KOPT-K1 (cell line): Measurements from ENCODE around the gene RCE1.

Experiments
- H3K27ac ChIP-seq: fragments of 200-600 bp; sonication (generic); 2 replicates; pipeline ENCODE4 v1.5.1; 2016; ENCODE audit warnings: antibody characterized with exemption, mild to moderate bottlenecking, low read depth, low read length; ENCODE audit not compliant: poor library complexity, severe bottlenecking
- H3K36me3 ChIP-seq: fragments of 200-600 bp; sonication (generic); 2 replicates; pipeline ENCODE4 v1.5.1; 2017; ENCODE audit warnings: antibody characterized with exemption, mild to moderate bottlenecking, low read length, moderate library complexity; ENCODE audit not compliant: insufficient read depth
- H3K9me3 ChIP-seq: fragments of 200-600 bp; sonication (generic); 2 replicates; pipeline ENCODE4 v1.5.1; 2017; ENCODE audit warnings: antibody characterized with exemption, low read length, mild to moderate bottlenecking; ENCODE audit not compliant: insufficient read depth, poor library complexity, severe bottlenecking

Gene RCE1

GRCh38 chr11:66858939-66859685, 15.9 kb downstream of the RCE1 start:
- peaks cover 19% of the 10 kb centered on the region for H3K36me3 ChIP-seq
- H3K9me3 ChIP-seq: no peaks in the 10 kb centered on the region
- no peak overlapping the region for H3K27ac ChIP-seq

DNA sequence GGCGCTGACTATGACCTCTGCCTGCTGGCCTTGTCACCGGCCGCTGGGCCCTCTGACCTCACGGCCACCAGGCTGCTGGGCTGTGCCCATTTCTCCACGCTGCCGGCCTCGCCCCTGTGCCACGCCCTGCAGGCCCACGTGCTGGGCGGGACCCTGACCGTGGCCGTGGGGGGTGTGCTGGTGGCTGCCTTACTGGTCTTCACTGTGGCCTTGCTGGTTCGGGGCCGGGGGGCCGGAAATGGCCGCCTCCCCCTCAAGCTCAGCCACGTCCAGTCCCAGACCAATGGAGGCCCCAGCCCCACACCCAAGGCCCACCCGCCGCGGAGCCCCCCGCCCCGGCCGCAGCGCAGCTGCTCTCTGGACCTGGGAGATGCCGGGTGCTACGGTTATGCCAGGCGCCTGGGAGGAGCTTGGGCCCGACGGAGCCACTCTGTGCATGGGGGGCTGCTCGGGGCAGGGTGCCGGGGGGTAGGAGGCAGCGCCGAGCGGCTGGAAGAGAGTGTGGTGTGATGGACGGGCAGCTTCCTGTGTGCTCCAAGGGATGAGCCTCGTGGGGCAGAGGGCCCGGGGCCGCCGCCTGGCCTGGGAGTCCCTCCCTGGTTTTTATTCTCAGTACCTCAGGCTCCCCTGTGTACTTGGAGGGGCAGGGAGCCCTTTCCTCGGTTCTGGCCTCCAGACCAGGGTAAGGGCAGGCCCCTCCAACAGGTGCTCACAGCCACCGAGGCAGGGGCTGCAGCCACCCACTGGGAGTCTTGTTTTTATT, 16.6 kb downstream of the RCE1 start:
- Histone ChIP-seq H3K36me3 (peaks cover 19% of the 10 kb centered on the region), H3K27ac (no peak overlapping the region)

GRCh38 chr11:66860449-66860831, 17.2 kb downstream of the RCE1 start:
- peaks cover 19% of the 10 kb centered on the region for H3K36me3 ChIP-seq
- H3K9me3 ChIP-seq: no peaks in the 10 kb centered on the region
- H3K27ac ChIP-seq: no peak overlapping the region

More for the DNA sequence above, 16.6 kb downstream of the RCE1 start:
- H3K9me3 ChIP-seq: no peaks in the 10 kb centered on the region

GRCh38 chr11:66861038-66861773, 18.0 kb downstream of the RCE1 start:
- H3K27ac ChIP-seq: no peak overlapping the region
- H3K36me3 ChIP-seq: peaks cover 19% of the 10 kb centered on the region
- H3K9me3 ChIP-seq: no peaks in the 10 kb centered on the region

- Histone ChIP-seq H3K27ac (no peak overlapping the region), H3K9me3 (no peaks in the 10 kb centered on the region), H3K36me3 (peaks cover 19% of the 10 kb centered on the region)
Observed at GRCh38 chr11:66861774-66862558, 18.7 kb downstream of the RCE1 start.

DNA sequence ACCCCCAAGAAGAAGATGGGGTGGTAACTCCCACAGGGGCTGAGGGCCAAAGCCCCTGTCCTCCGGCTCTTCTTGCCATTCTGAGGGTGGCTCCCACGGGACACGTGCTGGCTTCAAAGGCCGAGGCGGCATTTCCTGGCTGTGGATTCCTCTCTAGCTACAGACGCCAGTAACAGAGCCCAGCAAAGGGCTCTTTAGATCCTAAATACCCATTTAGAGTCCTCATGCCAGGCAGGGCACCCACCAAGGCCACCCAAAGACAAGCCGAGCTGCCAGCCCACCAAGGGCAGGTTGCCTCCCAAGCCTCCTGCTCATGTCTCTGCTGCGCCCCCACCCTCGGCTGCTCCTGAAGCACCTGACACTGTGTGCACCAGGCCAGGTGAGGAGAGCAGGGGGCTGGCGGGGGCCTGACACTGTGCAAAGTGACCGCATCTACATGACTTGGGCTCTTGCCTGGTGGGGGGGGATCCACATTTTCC, 19.4 kb downstream of the RCE1 start:
- peaks cover 19% of the 10 kb centered on the region for H3K36me3 ChIP-seq
- no peak overlapping the region for H3K27ac ChIP-seq
- no peaks in the 10 kb centered on the region for H3K9me3 ChIP-seq

DNA sequence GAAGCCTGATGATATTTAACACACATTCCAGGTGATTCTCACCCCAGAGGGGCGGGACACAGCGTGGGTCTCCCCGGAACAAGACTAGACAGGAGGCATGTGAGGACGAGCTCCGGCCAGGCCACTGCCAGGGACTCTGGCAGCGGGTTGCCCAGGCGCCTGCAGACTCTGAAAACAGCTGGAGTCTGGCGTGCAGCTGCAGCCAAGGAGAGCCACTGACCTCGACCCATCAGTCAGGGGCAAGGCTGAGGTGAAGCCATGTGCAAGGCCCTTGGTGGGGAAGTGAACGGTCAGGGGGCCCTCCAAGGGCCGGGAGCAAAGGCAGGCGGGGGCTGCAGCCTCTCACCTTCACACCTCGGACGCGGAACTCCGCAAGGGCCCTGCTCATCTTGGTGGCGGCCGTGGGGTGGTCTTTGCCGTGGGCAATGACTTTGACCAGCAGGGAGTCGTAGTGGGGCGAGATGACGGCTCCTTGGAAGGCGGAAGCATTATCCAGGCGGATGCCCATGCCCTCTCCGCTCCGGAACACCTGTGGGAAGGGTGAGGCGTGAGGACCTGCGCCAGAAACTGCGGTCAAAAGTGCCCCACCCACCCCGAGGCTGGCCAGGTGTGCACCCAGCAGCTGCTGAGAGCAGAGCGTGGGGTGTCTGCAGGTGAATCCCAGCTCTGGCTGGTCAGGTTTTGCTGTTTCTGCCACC, 20.3 kb downstream of the RCE1 start:
- H3K36me3 ChIP-seq: peaks cover 19% of the 10 kb centered on the region
- H3K9me3 ChIP-seq: no peaks in the 10 kb centered on the region
- no peak overlapping the region for H3K27ac ChIP-seq

- Histone ChIP-seq H3K27ac (no peak overlapping the region), H3K9me3 (no peaks in the 10 kb centered on the region), H3K36me3 (peaks cover 12% of the 10 kb centered on the region)
Observed at GRCh38 chr11:66864172-66864901, 21.1 kb downstream of the RCE1 start.

GRCh38 chr11:66864924-66865697, 21.9 kb downstream of the RCE1 start:
- peaks cover 6% of the 10 kb centered on the region; the same call in 1 of the 2 replicates for H3K36me3 ChIP-seq
- no peak overlapping the region for H3K27ac ChIP-seq
- H3K9me3 ChIP-seq: no peaks in the 10 kb centered on the region

- H3K27ac ChIP-seq: no peak overlapping the region
- peaks cover 1% of the 10 kb centered on the region; the same call in 1 of the 2 replicates for H3K36me3 ChIP-seq
- H3K9me3 ChIP-seq: no peaks in the 10 kb centered on the region
Observed at GRCh38 chr11:66866007-66866406, 22.8 kb downstream of the RCE1 start.

GRCh38 chr11:66866511-66866986, 23.3 kb downstream of the RCE1 start:
- H3K36me3 ChIP-seq: no peaks in the 10 kb centered on the region; the same call in 1 of the 2 replicates
- H3K27ac ChIP-seq: no peak overlapping the region
- H3K9me3 ChIP-seq: no peaks in the 10 kb centered on the region

DNA sequence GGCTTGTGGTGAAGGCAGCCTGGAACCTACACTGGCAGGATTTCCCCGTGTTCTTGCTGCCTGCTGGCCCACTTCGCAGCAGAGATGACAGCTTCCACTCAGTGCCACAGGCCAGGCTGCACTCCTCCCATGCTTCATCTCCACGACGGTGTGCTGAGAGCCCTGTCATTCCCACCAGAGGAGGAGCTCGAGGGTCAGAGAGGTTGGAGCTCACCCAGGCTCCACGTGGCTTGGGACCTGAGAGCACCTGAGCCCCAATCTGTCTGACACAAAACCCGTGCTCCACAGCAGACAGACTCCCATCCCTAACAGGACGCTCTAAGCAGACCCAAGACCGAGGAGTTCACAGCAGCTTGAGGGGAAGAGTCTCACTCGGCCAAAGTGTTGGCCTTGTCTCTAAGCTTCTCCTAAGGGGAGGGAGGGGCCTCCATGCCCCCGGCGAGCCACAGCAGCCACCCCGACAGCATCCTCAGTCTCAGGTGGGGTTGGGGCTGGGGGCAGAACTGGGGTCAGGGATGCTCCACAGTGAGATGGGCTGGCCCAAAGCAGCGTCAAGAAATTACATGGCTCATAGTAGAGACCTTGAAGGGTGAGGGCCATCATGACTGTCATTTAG, 24.3 kb downstream of the RCE1 start:
- Histone ChIP-seq H3K27ac (no peak overlapping the region), H3K9me3 (no peaks in the 10 kb centered on the region), H3K36me3 (no peaks in the 10 kb centered on the region; the same call in 1 of the 2 replicates)
